AG09319 (cell line): ENCODE results near the gene LCNL1.

Experiments used
- DNase-seq: peaks from one replicate; pipeline ENCODE4 v3.0.0-alpha.2; 2010; ENCODE audit warnings: low read depth; ENCODE audit errors: extremely low read depth
- CTCF ChIP-seq: IDR thresholded peaks from 2 replicates; pipeline ENCODE4 v1.5.1; 2011; ENCODE audit warnings: low read depth, mild to moderate bottlenecking, inconsistent platforms, low read length, moderate library complexity

LCNL1 gene

GRCh38 chr9:136969150-136969549, 13.6 kb upstream of the LCNL1 start:
- no peak for TF ChIP-seq CTCF

GRCh38 chr9:136969774-136970173, 13.0 kb upstream of the LCNL1 start:
- TF ChIP-seq CTCF, result no peak
- DNase-seq, result no peak

More at GRCh38 chr9:136969150-136969549, 13.6 kb upstream of the LCNL1 start:
- no peak for DNase-seq

GRCh38 chr9:136970361-136970760, 12.4 kb upstream of the LCNL1 start:
- no peak for DNase-seq
- TF ChIP-seq CTCF, result no peak

- no peak for DNase-seq
- no peak for TF ChIP-seq CTCF
Observed at GRCh38 chr9:136971746-136972145, 11.0 kb upstream of the LCNL1 start.

- no peak for DNase-seq
- no peak for TF ChIP-seq CTCF
Observed at GRCh38 chr9:136972335-136972734, 10.5 kb upstream of the LCNL1 start.

- no peak for TF ChIP-seq CTCF
Observed at GRCh38 chr9:136972743-136973142, 10.1 kb upstream of the LCNL1 start.

GRCh38 chr9:136973618-136974617, 8.9 kb upstream of the LCNL1 start:
- no peak for TF ChIP-seq CTCF

More at GRCh38 chr9:136972743-136973142, 10.1 kb upstream of the LCNL1 start:
- DNase-seq, result no peak

More at GRCh38 chr9:136973618-136974617, 8.9 kb upstream of the LCNL1 start:
- DNase-seq, result no peak
